PC-3 (cell line): ENCODE results near the gene OPTC. TPM values are rescaled to one million over a fixed set of nuclear protein-coding genes. Genes with fewer than 3 reads are reported as not detected.
A peak's percentile ranks its signal among the peaks of the same experiment; 100 is the strongest.

Experiments
- ATAC-seq: fragments of 200-7000 bp; cut with Tn5 transposase; 2 replicates; pipeline ENCODE4 v1.9.1; 2020; ENCODE audit warnings: mild to moderate bottlenecking, moderate library complexity
- BruUV-seq: library from RNA; stranded (reverse); fragments of 400-500 nt; replicated peaks from 2 replicates; lab custom pipeline; 2021; lab: Mats Ljungman, UMichigan
- CTCF ChIA-PET: fragments of 300-600 bp; sonication (Branson Sonifier 250); formaldehyde crosslinking; loops from one replicate; lab custom pipeline; 2022; ENCODE audit warnings: antibody characterized with exemption; lab: Charles Lee
- POLR2A ChIA-PET: fragments of 300-600 bp; sonication (Branson Sonifier 250); formaldehyde crosslinking; loops from one replicate; lab custom pipeline; 2022; ENCODE audit warnings: antibody characterized with exemption; ENCODE audit not compliant: unreplicated experiment; lab: Charles Lee
- DNase-seq: peaks from one replicate; pipeline ENCODE4 v3.0.0-alpha.2; 2015
- H2AFZ ChIP-seq: fragments of 300-600 bp; sonication (generic); 2 replicates; pipeline ENCODE4 v1.6.0; 2016; ENCODE audit warnings: antibody characterized with exemption, low read length
- H3F3A ChIP-seq: fragments of 300-600 bp; sonication (generic); one replicate; pipeline ENCODE4 v1.6.0; 2017; ENCODE audit warnings: antibody characterized with exemption, low read length, control low read depth, mild to moderate bottlenecking; ENCODE audit not compliant: unreplicated experiment
- H3K27ac ChIP-seq: fragments of 300-600 bp; sonication (generic); 2 replicates; pipeline ENCODE4 v1.5.1; 2016; ENCODE audit warnings: mild to moderate bottlenecking, low read length
- H3K27me3 ChIP-seq: fragments of 300-600 bp; sonication (generic); 2 replicates; pipeline ENCODE4 v1.6.1; 2016; ENCODE audit warnings: low read length, mixed read lengths
- H3K36me3 ChIP-seq: fragments of 300-600 bp; sonication (generic); 2 replicates; pipeline ENCODE4 v1.6.1; 2016; ENCODE audit warnings: low read depth, mixed run types, low read length, mixed read lengths
- H3K4me1 ChIP-seq: fragments of 300-600 bp; sonication (generic); 2 replicates; pipeline ENCODE4 v1.5.1; 2016; ENCODE audit warnings: low read length; ENCODE audit not compliant: insufficient read depth
- H3K4me2 ChIP-seq: fragments of 300-600 bp; sonication (generic); 2 replicates; pipeline ENCODE4 v1.6.0; 2016; ENCODE audit warnings: low read length
- H3K4me3 ChIP-seq: fragments of 300-600 bp; sonication (generic); 2 replicates; pipeline ENCODE4 v1.5.1; 2016; ENCODE audit warnings: mild to moderate bottlenecking, low read length, mixed read lengths
- H3K79me2 ChIP-seq: fragments of 300-600 bp; sonication (generic); 2 replicates; pipeline ENCODE4 v1.6.1; 2017; ENCODE audit warnings: low read length, mixed read lengths
- H3K9ac ChIP-seq: fragments of 300-600 bp; sonication (generic); 2 replicates; pipeline ENCODE4 v1.6.0; 2016; ENCODE audit warnings: mild to moderate bottlenecking, low read length
- H3K9me2 ChIP-seq: fragments of 300-600 bp; sonication (generic); replicated peaks from 2 replicates; pipeline ENCODE4 v1.6.1; 2016; ENCODE audit warnings: mixed run types, low read length, mixed read lengths
- H3K9me3 ChIP-seq: fragments of 300-600 bp; sonication (generic); 2 replicates; pipeline ENCODE4 v1.6.1; 2016; ENCODE audit warnings: low read length, mixed read lengths
- H4K20me1 ChIP-seq: fragments of 300-600 bp; sonication (generic); 2 replicates; pipeline ENCODE4 v1.6.1; 2016; ENCODE audit warnings: low read length, mixed read lengths
- EZH2 ChIP-seq: fragments of 300-600 bp; sonication (generic); IDR thresholded peaks from one replicate; pipeline ENCODE4 v1.6.1; 2017; ENCODE audit warnings: antibody characterized with exemption, mild to moderate bottlenecking, low read length; ENCODE audit not compliant: unreplicated experiment
- EZH2phosphoT487 ChIP-seq: fragments of 300-600 bp; sonication (generic); IDR thresholded peaks from 2 replicates; pipeline ENCODE4 v1.6.1; 2018; ENCODE audit warnings: mild to moderate bottlenecking, antibody characterized with exemption, low read length, borderline replicate concordance
- intact Hi-C: fragments of 100-400 bp; cut with micrococcal nuclease; formaldehyde crosslinking; loops from 2 replicates; pipeline ENCODE4 v1.9.0; 2023
- total RNA-seq: library from RNA; depleted of rRNA; stranded (reverse); fragments of >200 nt; gene quantifications from 2 replicates; pipeline ENCODE4 v1.2.3, GENCODE V29; 2014
- TF ChIP-seq, protein P1 (sequence below): fragments of 300-600 bp; sonication (generic); conservative IDR thresholded peaks from 2 replicates; pipeline ENCODE4 v1.5.1; 2017; ENCODE audit warnings: antibody characterized with exemption, low read depth, mild to moderate bottlenecking, low read length

Gene OPTC
- total RNA-seq, 1 experiment from 2014 or later: not detected

DNA sequence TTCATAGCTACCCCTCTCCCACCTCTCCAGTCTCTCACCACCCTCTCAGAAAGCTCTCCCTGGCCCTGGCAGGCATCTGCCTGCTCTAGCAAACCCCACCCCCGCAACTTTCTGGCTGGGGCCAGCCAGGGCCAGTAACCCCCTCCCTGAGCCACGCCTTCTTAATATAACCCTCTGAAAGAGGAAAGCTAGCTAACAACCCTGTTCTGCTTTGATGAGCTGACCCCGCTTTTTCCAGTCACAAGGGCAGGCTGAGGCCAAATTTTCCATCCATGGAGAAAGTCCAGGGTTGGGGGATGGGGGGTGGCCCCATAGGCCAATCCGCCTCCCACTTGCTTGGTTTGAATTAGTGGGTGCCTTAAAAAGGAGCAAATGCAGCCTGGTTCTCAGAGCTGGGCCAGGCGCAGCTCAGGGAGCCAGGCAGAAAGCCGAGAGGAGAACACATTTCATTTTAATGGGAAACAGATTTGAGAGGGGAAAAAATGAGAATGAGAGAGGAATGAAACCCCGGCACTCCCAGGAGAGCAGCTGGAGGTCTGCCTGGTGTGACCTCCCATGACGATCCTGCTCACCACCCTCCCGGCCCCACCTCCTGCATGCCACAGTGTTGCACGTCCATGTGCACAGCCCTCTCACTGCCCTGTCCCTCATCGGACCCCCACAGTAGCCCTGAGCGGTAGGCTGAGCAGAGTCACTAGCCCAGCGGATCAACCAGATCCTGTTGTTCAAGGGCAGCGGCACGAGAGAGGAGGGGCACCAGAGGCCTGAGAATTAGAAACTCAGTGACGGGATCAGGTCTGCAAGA is 62.3 kb downstream of the OPTC start:
- H4K20me1 ChIP-seq: no peaks in the 10 kb centered on the region
- intact Hi-C loops: no loop called here
- TF ChIP-seq, protein P1, sequence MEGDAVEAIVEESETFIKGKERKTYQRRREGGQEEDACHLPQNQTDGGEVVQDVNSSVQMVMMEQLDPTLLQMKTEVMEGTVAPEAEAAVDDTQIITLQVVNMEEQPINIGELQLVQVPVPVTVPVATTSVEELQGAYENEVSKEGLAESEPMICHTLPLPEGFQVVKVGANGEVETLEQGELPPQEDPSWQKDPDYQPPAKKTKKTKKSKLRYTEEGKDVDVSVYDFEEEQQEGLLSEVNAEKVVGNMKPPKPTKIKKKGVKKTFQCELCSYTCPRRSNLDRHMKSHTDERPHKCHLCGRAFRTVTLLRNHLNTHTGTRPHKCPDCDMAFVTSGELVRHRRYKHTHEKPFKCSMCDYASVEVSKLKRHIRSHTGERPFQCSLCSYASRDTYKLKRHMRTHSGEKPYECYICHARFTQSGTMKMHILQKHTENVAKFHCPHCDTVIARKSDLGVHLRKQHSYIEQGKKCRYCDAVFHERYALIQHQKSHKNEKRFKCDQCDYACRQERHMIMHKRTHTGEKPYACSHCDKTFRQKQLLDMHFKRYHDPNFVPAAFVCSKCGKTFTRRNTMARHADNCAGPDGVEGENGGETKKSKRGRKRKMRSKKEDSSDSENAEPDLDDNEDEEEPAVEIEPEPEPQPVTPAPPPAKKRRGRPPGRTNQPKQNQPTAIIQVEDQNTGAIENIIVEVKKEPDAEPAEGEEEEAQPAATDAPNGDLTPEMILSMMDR: no peak
- TF ChIP-seq EZH2 (no peak), EZH2phosphoT487 (no peak)
- peaks cover 19% of the 10 kb centered on the region for H3F3A ChIP-seq
- peak overlapping the region; percentile 69 for H3K4me2 ChIP-seq
- CTCF ChIA-PET: no interaction called here
- no peaks in the 10 kb centered on the region for H3K9me3 ChIP-seq
- H3K4me1 ChIP-seq: peaks cover 55% of the 10 kb centered on the region
- POLR2A ChIA-PET: no interaction called here
- H3K4me3 ChIP-seq: no peak overlapping the region
- BruUV-seq: no TSS peak
- H3K79me2 ChIP-seq: no peaks in the 10 kb centered on the region
- H2AFZ ChIP-seq: no peak overlapping the region
- ATAC-seq: no peak
- no peaks in the 10 kb centered on the region for H3K27me3 ChIP-seq
- no peaks in the 10 kb centered on the region for H3K9me2 ChIP-seq
- no peak for DNase-seq
- H3K9ac ChIP-seq: no peak overlapping the region
- no peaks in the 10 kb centered on the region for H3K36me3 ChIP-seq
- H3K27ac ChIP-seq: peak overlapping the region; percentile 97

DNA sequence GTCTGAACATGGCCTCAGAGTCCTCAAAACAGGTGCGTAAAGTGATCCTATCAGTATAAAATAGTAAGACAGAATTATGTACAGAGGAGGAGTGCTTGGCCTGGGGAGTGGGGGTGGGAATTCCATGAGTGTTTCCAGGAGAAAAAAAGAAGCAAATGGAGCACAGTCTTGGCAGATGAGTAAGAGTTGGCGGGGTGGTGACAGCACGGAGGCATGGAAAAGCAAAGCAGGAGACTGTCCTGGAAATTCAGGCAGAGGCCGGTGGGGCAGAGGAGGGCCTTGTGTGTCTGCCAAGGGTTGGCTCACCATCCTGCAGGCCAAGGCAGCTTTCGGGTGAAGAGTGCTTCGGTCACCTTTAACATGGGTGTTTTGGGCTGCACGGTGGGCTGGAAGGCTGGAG is 63.4 kb downstream of the OPTC start:
- ChIA-PET POLR2A (interaction anchor here (0.9 kb wide), 1 partner anchor 43 kb away, joined by 6 read pairs; no protein-coding TSS in a partner anchor), CTCF (interaction anchor here (0.8 kb wide), 1 partner anchor 27 kb away, joined by 6 read pairs; no protein-coding TSS in a partner anchor)
- Histone ChIP-seq H3K4me2 (peak overlapping the region; percentile 69), H3K9ac (peak overlapping the region; percentile 79), H3K27ac (peak overlapping the region; percentile 97), H3K4me3 (peak overlapping the region; percentile 27; the same call in 1 of the 2 replicates), H3K27me3 (no peaks in the 10 kb centered on the region), H3K79me2 (no peaks in the 10 kb centered on the region), H3K36me3 (no peaks in the 10 kb centered on the region), H3K9me2 (no peaks in the 10 kb centered on the region), H3K9me3 (no peaks in the 10 kb centered on the region), H4K20me1 (no peaks in the 10 kb centered on the region), H3F3A (peaks cover 19% of the 10 kb centered on the region), H3K4me1 (peaks cover 49% of the 10 kb centered on the region), H2AFZ (peak overlapping the region; percentile 58)
- ATAC-seq (peak; percentile 60), DNase-seq (peak; percentile 88)
- TF ChIP-seq EZH2phosphoT487: no peak
- no peak for TF ChIP-seq EZH2
- TF ChIP-seq, protein P1: no peak
- BruUV-seq: no TSS peak
- intact Hi-C loops: no loop called here
